ENCODE measurements around the gene SRRM3. TPM values are rescaled to one million over a fixed set of nuclear protein-coding genes. Genes with fewer than 3 reads are reported as not detected.

SRRM3 gene
- total RNA-seq, 1 donor from 2014 or later: 1.3 TPM

Other genes with a start within 250 kb of the SRRM3 start
- 34.3 and 85.8 TPM in 2 replicates for gene TMEM120A, start 207.3 kb upstream of the SRRM3 start, total RNA-seq
- gene STYXL1, start 153.9 kb upstream of the SRRM3 start, total RNA-seq: 20.4 and 24.4 TPM in 2 replicates
- 32.5 and 45.8 TPM in 2 replicates for gene MDH2, start 153.8 kb upstream of the SRRM3 start, total RNA-seq
- gene HSPB1, start 100.8 kb downstream of the SRRM3 start, total RNA-seq: 72.3 and 134 TPM in 2 replicates
- 84.6 and 122 TPM in 2 replicates for gene YWHAG, start 157.1 kb downstream of the SRRM3 start, total RNA-seq
- 0.51 and 0.63 TPM in 2 replicates for gene SSC4D, start 207.8 kb downstream of the SRRM3 start, total RNA-seq
- gene ZP3, start 223.1 kb downstream of the SRRM3 start, total RNA-seq: 1.7 and 2.5 TPM in 2 replicates

All from dermis microvascular lymphatic vessel endothelial cell (primary cell).